CD4-positive, CD25-positive, alpha-beta regulatory T cell (primary cell): ENCODE data around the gene ASAP3. TPM values are rescaled to one million over a fixed set of nuclear protein-coding genes. Genes with fewer than 3 reads are reported as not detected.

Experiments used
- ATAC-seq, 2 donors: fragments of 150-1000 bp; cut with Tn5 transposase; one replicate each; pipeline ENCODE4 v1.10.0; 2021; ENCODE audit warnings: low read depth in 2 of 2, moderate number of reproducible peaks in 2 of 2, moderate library complexity in 1 of 2
- DNase-seq, 3 donors: peaks; one replicate each; pipeline versions ENCODE4 v3.0.0 to v3.0.0-alpha.2; 2012 to 2022; ENCODE audit warnings: mixed read lengths in 1 of 3
- H3K27ac ChIP-seq: one replicate; pipeline ENCODE4 v1.7.0; 2013; ENCODE audit warnings: mild to moderate bottlenecking, low read length; ENCODE audit not compliant: insufficient read depth, poor library complexity, severe bottlenecking
- H3K27me3 ChIP-seq: one replicate; pipeline ENCODE4 v1.7.0; 2013; ENCODE audit warnings: low read length; ENCODE audit not compliant: control insufficient read depth, insufficient read depth
- H3K36me3 ChIP-seq: one replicate; pipeline ENCODE4 v1.7.0; 2013; ENCODE audit warnings: mild to moderate bottlenecking, low read length, moderate library complexity; ENCODE audit not compliant: control insufficient read depth, insufficient read depth
- H3K4me1 ChIP-seq: 2 replicates; pipeline ENCODE4 v1.7.0; 2013; ENCODE audit warnings: mild to moderate bottlenecking, low read length; ENCODE audit not compliant: insufficient read depth, control insufficient read depth, poor library complexity, severe bottlenecking
- H3K4me3 ChIP-seq: one replicate; pipeline ENCODE4 v1.7.0; 2013; ENCODE audit warnings: low read depth, mild to moderate bottlenecking, low read length, moderate library complexity
- H3K9me3 ChIP-seq, 2 experiments: 1 replicate in 1 of 2; 2 replicates in 1 of 2; pipeline ENCODE4 v1.7.0; 2013; ENCODE audit warnings: low read length in 2 of 2, mild to moderate bottlenecking in 1 of 2, moderate library complexity in 1 of 2; ENCODE audit not compliant: control insufficient read depth in 2 of 2
- H3K27ac Mint-ChIP-seq, 3 donors: one replicate each; pipeline ENCODE4 v1.8.0; 2020 to 2022; ENCODE audit warnings: mild to moderate bottlenecking in 3 of 3, mixed read lengths in 3 of 3, moderate library complexity in 2 of 3
- H3K27me3 Mint-ChIP-seq: one replicate; pipeline ENCODE4 v1.8.0; 2022; ENCODE audit warnings: mild to moderate bottlenecking, mixed read lengths
- H3K36me3 Mint-ChIP-seq: one replicate; pipeline ENCODE4 v1.8.0; 2020; ENCODE audit warnings: mixed read lengths
- H3K4me1 Mint-ChIP-seq, 4 donors: one replicate each; pipeline ENCODE4 v1.8.0; 2020 to 2022; ENCODE audit warnings: mixed read lengths in 4 of 4, mild to moderate bottlenecking in 1 of 4
- H3K4me3 Mint-ChIP-seq, 4 donors: one replicate each; pipeline ENCODE4 v1.8.0; 2020 to 2022; ENCODE audit warnings: mild to moderate bottlenecking in 4 of 4, mixed read lengths in 4 of 4, moderate library complexity in 3 of 4
- H3K9me3 Mint-ChIP-seq, 7 donors: one replicate each; pipeline ENCODE4 v1.8.0; 2020 to 2022; ENCODE audit warnings: mixed read lengths in 7 of 7, mild to moderate bottlenecking in 3 of 7, moderate library complexity in 2 of 7
- polyA plus RNA-seq, 4 donors: library from polyadenylated mRNA; unstranded; fragments of 300-500 nt; fragmentation: Illumina TruSeq; gene quantifications; one replicate each; pipeline ENCODE4 v1.2.3, GENCODE V29; 2021
- total RNA-seq: library from RNA; stranded (reverse); gene quantifications from one replicate; pipeline ENCODE4 v1.2.3, GENCODE V29; 2022

ASAP3 gene
- total and polyA plus RNA-seq, 5 donors from 2014 or later, result 0.23 to 2.3 (median 0.49) TPM; not detected in 1

- H3K27me3 Mint-ChIP-seq, result peaks cover 43% of the 10 kb centered on the region
- Histone ChIP-seq H3K4me3 (no peak overlapping the region), H3K27me3 (peaks cover 6% of the 10 kb centered on the region), H3K9me3 (no peaks in the 10 kb centered on the region), H3K4me1 (peaks cover 16% of the 10 kb centered on the region), H3K27ac (no peak overlapping the region), H3K36me3 (no peaks in the 10 kb centered on the region)
- H3K4me3 Mint-ChIP-seq, result no peak overlapping the region
- peaks cover under 1 to 18% (median 12%) of the 10 kb centered on the region in 4 donors for H3K4me1 Mint-ChIP-seq
- peaks cover 0 to 2% (median 0%) of the 10 kb centered on the region in 7 donors for H3K9me3 Mint-ChIP-seq
- DNase-seq, result no peak
- no peak overlapping the region for H3K27ac Mint-ChIP-seq
- no peak for ATAC-seq
- no peaks in the 10 kb centered on the region for H3K36me3 Mint-ChIP-seq
These were observed 4.4 kb downstream of the ASAP3 start for GRCh38 chr1:23479666-23479941.

- Mint-ChIP-seq H3K9me3 (peaks cover 0 to 2% (median 0%) of the 10 kb centered on the region in 7 donors), H3K4me3 (no peak overlapping the region), H3K27ac (no peak overlapping the region), H3K27me3 (peaks cover 40% of the 10 kb centered on the region), H3K36me3 (no peaks in the 10 kb centered on the region), H3K4me1 (peaks cover 0 to 15% (median 11%) of the 10 kb centered on the region in 4 donors)
- Histone ChIP-seq H3K27me3 (peaks cover 6% of the 10 kb centered on the region), H3K36me3 (no peaks in the 10 kb centered on the region), H3K4me3 (no peak overlapping the region), H3K9me3 (no peaks in the 10 kb centered on the region), H3K27ac (no peak overlapping the region), H3K4me1 (peaks cover 11% of the 10 kb centered on the region)
- ATAC-seq, result no peak
- DNase-seq, result no peak
These were observed 4.9 kb downstream of the ASAP3 start for GRCh38 chr1:23478896-23479665.

GRCh38 chr1:23477359-23478144, 6.4 kb downstream of the ASAP3 start:
- DNase-seq (no peak), ATAC-seq (no peak)
- H3K27ac Mint-ChIP-seq, result no peak overlapping the region
- H3K36me3 Mint-ChIP-seq, result no peaks in the 10 kb centered on the region
- H3K27me3 Mint-ChIP-seq, result peaks cover 30% of the 10 kb centered on the region
- H3K4me3 Mint-ChIP-seq, result no peak overlapping the region
- no peaks in the 10 kb centered on the region for H3K36me3 ChIP-seq
- no peak overlapping the region for H3K27ac ChIP-seq
- H3K9me3 ChIP-seq, result no peaks in the 10 kb centered on the region
- peaks cover 0 to 8% (median 3%) of the 10 kb centered on the region in 4 donors for H3K4me1 Mint-ChIP-seq
- no peaks in the 10 kb centered on the region for H3K9me3 Mint-ChIP-seq
- no peaks in the 10 kb centered on the region for H3K4me1 ChIP-seq
- peaks cover 4% of the 10 kb centered on the region for H3K27me3 ChIP-seq
- no peak overlapping the region for H3K4me3 ChIP-seq

- Histone ChIP-seq H3K4me1 (no peaks in the 10 kb centered on the region), H3K9me3 (no peaks in the 10 kb centered on the region), H3K36me3 (no peaks in the 10 kb centered on the region), H3K27me3 (peaks cover 2% of the 10 kb centered on the region), H3K4me3 (no peak overlapping the region), H3K27ac (no peak overlapping the region)
- peaks cover 0 to 5% (median 1%) of the 10 kb centered on the region in 4 donors for H3K4me1 Mint-ChIP-seq
- no peak overlapping the region for H3K27ac Mint-ChIP-seq
- no peaks in the 10 kb centered on the region for H3K36me3 Mint-ChIP-seq
- DNase-seq, result no peak
- H3K27me3 Mint-ChIP-seq, result peaks cover 11% of the 10 kb centered on the region
- H3K4me3 Mint-ChIP-seq, result no peak overlapping the region
- no peak for ATAC-seq
- H3K9me3 Mint-ChIP-seq, result no peaks in the 10 kb centered on the region
These were observed 8.3 kb downstream of the ASAP3 start for GRCh38 chr1:23475641-23476040.

- no peaks in the 10 kb centered on the region for H3K9me3 ChIP-seq
- Mint-ChIP-seq H3K4me1 (peaks cover 0 to 2% (median under 1%) of the 10 kb centered on the region in 4 donors), H3K27ac (no peak overlapping the region), H3K4me3 (no peak overlapping the region), H3K9me3 (no peaks in the 10 kb centered on the region), H3K27me3 (peaks cover 8% of the 10 kb centered on the region), H3K36me3 (no peaks in the 10 kb centered on the region)
- no peak overlapping the region for H3K27ac ChIP-seq
- no peak for ATAC-seq
- H3K4me1 ChIP-seq, result no peaks in the 10 kb centered on the region
- H3K4me3 ChIP-seq, result no peak overlapping the region
- H3K27me3 ChIP-seq, result peaks cover 2% of the 10 kb centered on the region
- no peaks in the 10 kb centered on the region for H3K36me3 ChIP-seq
- DNase-seq, result no peak
These were observed 8.8 kb downstream of the ASAP3 start for GRCh38 chr1:23475134-23475628.

GRCh38 chr1:23473037-23473800, 10.8 kb downstream of the ASAP3 start:
- Mint-ChIP-seq H3K27ac (no peak overlapping the region), H3K36me3 (no peaks in the 10 kb centered on the region), H3K27me3 (peaks cover 8% of the 10 kb centered on the region), H3K4me1 (peaks cover 0 to 2% (median 0%) of the 10 kb centered on the region in 4 donors), H3K9me3 (no peaks in the 10 kb centered on the region), H3K4me3 (no peak overlapping the region)
- H3K9me3 ChIP-seq, result no peaks in the 10 kb centered on the region
- no peaks in the 10 kb centered on the region for H3K4me1 ChIP-seq
- no peaks in the 10 kb centered on the region for H3K36me3 ChIP-seq
- H3K27me3 ChIP-seq, result peaks cover 2% of the 10 kb centered on the region
- H3K27ac ChIP-seq, result no peak overlapping the region
- DNase-seq (no peak), ATAC-seq (no peak)
- no peak overlapping the region for H3K4me3 ChIP-seq

- H3K36me3 ChIP-seq, result no peaks in the 10 kb centered on the region
- no peaks in the 10 kb centered on the region for H3K9me3 Mint-ChIP-seq
- H3K4me1 Mint-ChIP-seq, result peaks cover 0 to 2% (median 0%) of the 10 kb centered on the region in 4 donors
- H3K4me3 ChIP-seq, result no peak overlapping the region
- H3K36me3 Mint-ChIP-seq, result no peaks in the 10 kb centered on the region
- H3K4me3 Mint-ChIP-seq, result no peak overlapping the region
- H3K27ac ChIP-seq, result no peak overlapping the region
- no peaks in the 10 kb centered on the region for H3K4me1 ChIP-seq
- no peak for DNase-seq
- no peaks in the 10 kb centered on the region for H3K9me3 ChIP-seq
- peaks cover 8% of the 10 kb centered on the region for H3K27me3 Mint-ChIP-seq
- peaks cover 2% of the 10 kb centered on the region for H3K27me3 ChIP-seq
- ATAC-seq, result no peak
- H3K27ac Mint-ChIP-seq, result no peak overlapping the region
These were observed 11.5 kb downstream of the ASAP3 start for GRCh38 chr1:23472351-23473036.
